Liver (tissue), 9 donors: Measurements from ENCODE around the gene KCNQ5. TPM values are rescaled to one million over a fixed set of nuclear protein-coding genes. Genes with fewer than 3 reads are reported as not detected.

Source experiments
- DNase-seq: peaks from one replicate; pipeline ENCODE4 v3.0.0-alpha.2; 2017; ENCODE audit warnings: low spot score
- H3K27ac ChIP-seq, 2 donors: one replicate each; pipeline ENCODE4 v1.7.0; 2013; ENCODE audit warnings: inconsistent platforms in 2 of 2, low read length in 2 of 2, control low read depth in 1 of 2, low read depth in 1 of 2, mild to moderate bottlenecking in 1 of 2
- H3K27me3 ChIP-seq, 4 donors: one replicate each; pipeline versions ENCODE4 v1.6.1 to v1.7.0; 2013; ENCODE audit warnings: low read length in 3 of 4, inconsistent platforms in 1 of 4, mild to moderate bottlenecking in 1 of 4, moderate library complexity in 1 of 4; ENCODE audit not compliant: control insufficient read depth in 4 of 4, insufficient read depth in 4 of 4
- H3K36me3 ChIP-seq, 4 donors: one replicate each; pipeline versions ENCODE4 v1.6.1 to v1.7.0; 2013; ENCODE audit warnings: low read length in 3 of 4, mild to moderate bottlenecking in 3 of 4, low read depth in 1 of 4, moderate library complexity in 1 of 4; ENCODE audit not compliant: control insufficient read depth in 4 of 4, insufficient read depth in 3 of 4
- H3K4me1 ChIP-seq, 4 donors: one replicate each; pipeline versions ENCODE4 v1.6.1 to v1.7.0; 2013; ENCODE audit warnings: low read length in 3 of 4, mild to moderate bottlenecking in 3 of 4, moderate library complexity in 1 of 4; ENCODE audit not compliant: control insufficient read depth in 4 of 4, insufficient read depth in 4 of 4
- H3K4me3 ChIP-seq, 3 donors: one replicate each; pipeline versions ENCODE4 v1.6.1 to v1.7.0; 2013; ENCODE audit warnings: low read length in 3 of 3, control low read depth in 1 of 3, low read depth in 1 of 3, mild to moderate bottlenecking in 1 of 3
- H3K9ac ChIP-seq, 2 donors: one replicate each; pipeline ENCODE4 v1.7.0; 2013; ENCODE audit warnings: low read length in 2 of 2, mild to moderate bottlenecking in 2 of 2, moderate library complexity in 2 of 2, control low read depth in 1 of 2, low read depth in 1 of 2
- H3K9me3 ChIP-seq, 4 donors: one replicate each; pipeline versions ENCODE4 v1.6.1 to v1.7.0; 2013; ENCODE audit warnings: low read length in 3 of 4; ENCODE audit not compliant: control insufficient read depth in 4 of 4
- ATF3 ChIP-seq: IDR thresholded peaks from 2 replicates; pipeline ENCODE4 v1.6.1; 2016; ENCODE audit warnings: antibody characterized with exemption
- CTCF ChIP-seq: fragments of 150-350 bp; IDR thresholded peaks from 2 replicates; pipeline ENCODE4 v1.5.1; 2017; ENCODE audit warnings: improper control_type of control experiment, low read depth, low read length; ENCODE audit not compliant: missing input control
- EGR1 ChIP-seq, 2 donors: IDR thresholded peaks; 2 replicates each; pipeline ENCODE4 v1.6.1; 2016 to 2018; ENCODE audit warnings: antibody characterized with exemption in 2 of 2, low read depth in 2 of 2
- FOXA1 ChIP-seq: IDR thresholded peaks from 2 replicates; pipeline ENCODE4 v1.6.1; 2016; ENCODE audit warnings: antibody characterized with exemption
- FOXA2 ChIP-seq: IDR thresholded peaks from 2 replicates; pipeline ENCODE4 v1.6.1; 2016; ENCODE audit warnings: antibody characterized with exemption
- GABPA ChIP-seq, 2 donors: IDR thresholded peaks in 1 of 2; conservative IDR thresholded peaks in 1 of 2; 2 replicates each; pipeline ENCODE4 v1.6.1; 2016; ENCODE audit warnings: antibody characterized with exemption in 2 of 2, mild to moderate bottlenecking in 1 of 2, moderate library complexity in 1 of 2
- HNF4A ChIP-seq, 2 donors: conservative IDR thresholded peaks; 2 replicates each; pipeline ENCODE4 v1.6.1; 2016; ENCODE audit warnings: antibody characterized with exemption in 2 of 2, mild to moderate bottlenecking in 2 of 2
- HNF4G ChIP-seq: IDR thresholded peaks from 2 replicates; pipeline ENCODE4 v1.6.1; 2016; ENCODE audit warnings: antibody characterized with exemption
- JUND ChIP-seq, 2 donors: IDR thresholded peaks; 2 replicates each; pipeline ENCODE4 v1.6.1; 2016; ENCODE audit warnings: antibody characterized with exemption in 2 of 2
- NR2F2 ChIP-seq: IDR thresholded peaks from 2 replicates; pipeline ENCODE4 v1.6.1; 2016; ENCODE audit warnings: antibody characterized with exemption
- RAD21 ChIP-seq, 2 donors: IDR thresholded peaks; 2 replicates each; pipeline ENCODE4 v1.6.1; 2016; ENCODE audit warnings: antibody characterized with exemption in 2 of 2, mild to moderate bottlenecking in 2 of 2
- REST ChIP-seq: IDR thresholded peaks from 2 replicates; pipeline ENCODE4 v1.6.1; 2016; ENCODE audit warnings: antibody characterized with exemption, mild to moderate bottlenecking
- RXRA ChIP-seq, 2 donors: IDR thresholded peaks; 2 replicates each; pipeline ENCODE4 v1.6.1; 2017 to 2018; ENCODE audit warnings: antibody characterized with exemption in 2 of 2, mild to moderate bottlenecking in 1 of 2
- SP1 ChIP-seq: IDR thresholded peaks from 2 replicates; pipeline ENCODE4 v1.6.1; 2018; ENCODE audit warnings: antibody characterized with exemption, mild to moderate bottlenecking
- TAF1 ChIP-seq: conservative IDR thresholded peaks from 2 replicates; pipeline ENCODE4 v1.6.1; 2016; ENCODE audit warnings: antibody characterized with exemption, mild to moderate bottlenecking
- YY1 ChIP-seq: IDR thresholded peaks from 2 replicates; pipeline ENCODE4 v1.6.1; 2016; ENCODE audit warnings: antibody characterized with exemption, mild to moderate bottlenecking
- WGBS: extraction: QIAGEN DNeasy Blood & Tissue Kit; methylation state at CpG from one replicate; pipeline ENCODE4 v1.1.7; 2013; 5-methylcytosine and 5-hydroxymethylcytosine counted together
- polyA plus RNA-seq, 2 donors: library from polyadenylated mRNA; stranded (reverse) in 1 of 2; unstranded in 1 of 2; fragments of 200-250 nt in 1 of 2; fragments of >200 nt in 1 of 2; fragmentation: Nextera tagmentation in 1 of 2; extraction: Ambion mirVana in 1 of 2; gene quantifications; one replicate each; pipeline versions ENCODE4 v1.2.1 to v1.2.3, GENCODE V29; 2013 to 2015
- total RNA-seq, 2 donors: library from RNA; depleted of rRNA; stranded (reverse); fragments of >200 nt; gene quantifications; one replicate each; pipeline ENCODE4 v1.2.3, GENCODE V29; 2014
- TF ChIP-seq, protein P1 (sequence below): IDR thresholded peaks from 2 replicates; pipeline ENCODE4 v1.6.1; 2016; ENCODE audit warnings: antibody characterized with exemption
- TF ChIP-seq, protein P2 (sequence below): IDR thresholded peaks from 2 replicates; pipeline ENCODE4 v1.6.1; 2016; ENCODE audit warnings: antibody characterized with exemption
- donor health status: healthy.
- donor health status: healthy.
- donor health status: healthy.
- donor health status: healthy.
- donor health status: healthy.

KCNQ5 gene
- total and polyA plus RNA-seq, 4 donors: 0.02 to 1.1 (median 0.15) TPM

DNA sequence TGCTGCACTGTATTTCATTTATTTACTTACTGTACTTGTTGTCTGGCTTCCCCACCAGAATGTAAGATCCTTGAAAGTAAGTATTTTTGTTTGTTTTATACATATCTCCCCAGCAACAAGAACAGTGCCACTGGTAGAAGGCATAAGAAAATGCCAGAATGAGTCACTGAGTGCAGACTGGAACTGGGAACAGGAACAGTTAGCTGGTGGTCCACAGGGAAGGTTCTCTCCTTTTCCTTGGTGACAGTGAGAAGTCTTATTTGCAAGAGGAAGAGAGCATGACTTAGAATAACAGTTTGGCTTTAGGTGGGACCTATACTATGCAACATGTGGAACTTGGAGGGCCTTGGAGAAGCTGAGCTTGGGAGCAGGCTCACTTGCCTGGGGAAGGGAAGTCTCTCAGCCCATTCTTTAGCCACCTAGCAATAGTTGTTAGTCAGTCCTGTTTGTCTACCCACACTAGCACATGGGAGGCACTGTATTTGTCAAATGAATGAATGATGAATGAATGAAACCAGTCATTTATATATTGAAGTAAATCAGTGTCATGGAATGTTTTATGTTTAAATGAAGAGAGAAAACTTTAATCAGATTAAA, 203.5 kb downstream of the KCNQ5 start:
- no peaks in the 10 kb centered on the region for H3K9me3 ChIP-seq
- H3K4me3 ChIP-seq: no peak overlapping the region
- H3K27me3 ChIP-seq: no peaks in the 10 kb centered on the region
- no peak overlapping the region for H3K27ac ChIP-seq
- H3K9ac ChIP-seq: no peak overlapping the region
- no peak for DNase-seq
- H3K4me1 ChIP-seq: no peaks in the 10 kb centered on the region
- H3K36me3 ChIP-seq: no peaks in the 10 kb centered on the region
- TF ChIP-seq NR2F2: no peak
- no peak for TF ChIP-seq JUND (IDR thresholded peaks at IDR 0.05)
- no peak for TF ChIP-seq FOXA2
- no peak for TF ChIP-seq FOXA1
- no peak for TF ChIP-seq RXRA (IDR thresholded peaks at IDR 0.05)
- TF ChIP-seq HNF4G: no peak
- no peak for TF ChIP-seq YY1

GRCh38 chr6:72826037-72826436, 204.2 kb downstream of the KCNQ5 start:
- WGBS: 57% methylated on average over 1 of the region's 1 CpG

More at GRCh38 chr6:72826037-72826436, 204.2 kb downstream of the KCNQ5 start:
- Histone ChIP-seq H3K4me1 (no peaks in the 10 kb centered on the region), H3K9me3 (no peaks in the 10 kb centered on the region), H3K36me3 (no peaks in the 10 kb centered on the region), H3K9ac (no peak overlapping the region), H3K27me3 (no peaks in the 10 kb centered on the region), H3K4me3 (no peak overlapping the region), H3K27ac (no peak overlapping the region)
- TF ChIP-seq HNF4G (no peak), EGR1 (IDR thresholded peaks at IDR 0.05; ENCODE audit: low read depth in 2 of 2) (no peak), SP1 (no peak), HNF4A (conservative IDR thresholded peaks at IDR 0.05) (no peak), NR2F2 (no peak), FOXA1 (no peak), RXRA (IDR thresholded peaks at IDR 0.05) (no peak), GABPA (IDR thresholded peaks at IDR 0.05 in 1 of 2, conservative IDR thresholded peaks at IDR 0.05 in 1 of 2) (no peak), JUND (IDR thresholded peaks at IDR 0.05) (no peak), TAF1 (no peak), REST (no peak), ATF3 (no peak), FOXA2 (no peak), YY1 (no peak), RAD21 (IDR thresholded peaks at IDR 0.05) (no peak), CTCF (no peak)
- TF ChIP-seq, protein P1, sequence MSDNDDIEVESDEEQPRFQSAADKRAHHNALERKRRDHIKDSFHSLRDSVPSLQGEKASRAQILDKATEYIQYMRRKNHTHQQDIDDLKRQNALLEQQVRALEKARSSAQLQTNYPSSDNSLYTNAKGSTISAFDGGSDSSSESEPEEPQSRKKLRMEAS: no peak
- TF ChIP-seq, protein P2, sequence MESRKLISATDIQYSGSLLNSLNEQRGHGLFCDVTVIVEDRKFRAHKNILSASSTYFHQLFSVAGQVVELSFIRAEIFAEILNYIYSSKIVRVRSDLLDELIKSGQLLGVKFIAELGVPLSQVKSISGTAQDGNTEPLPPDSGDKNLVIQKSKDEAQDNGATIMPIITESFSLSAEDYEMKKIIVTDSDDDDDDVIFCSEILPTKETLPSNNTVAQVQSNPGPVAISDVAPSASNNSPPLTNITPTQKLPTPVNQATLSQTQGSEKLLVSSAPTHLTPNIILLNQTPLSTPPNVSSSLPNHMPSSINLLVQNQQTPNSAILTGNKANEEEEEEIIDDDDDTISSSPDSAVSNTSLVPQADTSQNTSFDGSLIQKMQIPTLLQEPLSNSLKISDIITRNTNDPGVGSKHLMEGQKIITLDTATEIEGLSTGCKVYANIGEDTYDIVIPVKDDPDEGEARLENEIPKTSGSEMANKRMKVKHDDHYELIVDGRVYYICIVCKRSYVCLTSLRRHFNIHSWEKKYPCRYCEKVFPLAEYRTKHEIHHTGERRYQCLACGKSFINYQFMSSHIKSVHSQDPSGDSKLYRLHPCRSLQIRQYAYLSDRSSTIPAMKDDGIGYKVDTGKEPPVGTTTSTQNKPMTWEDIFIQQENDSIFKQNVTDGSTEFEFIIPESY: no peak
- DNase-seq: no peak
